Activated naive CD4-positive, alpha-beta T cell treated with anti-CD3 and anti-CD28 coated beads for 36 hours (primary cell): ENCODE data around the gene CLDN9. TPM values are rescaled to one million over a fixed set of nuclear protein-coding genes. Genes with fewer than 3 reads are reported as not detected.

ENCODE experiments used
- CTCF ChIA-PET: fragments of 350-600 bp; sonication (Branson Sonifier 250); formaldehyde crosslinking; loops from one replicate; lab custom pipeline; 2021; ENCODE audit warnings: antibody characterized with exemption; lab: Charles Lee
- DNase-seq: peaks from one replicate; pipeline ENCODE4 v3.0.0-alpha.2; 2020
- H3K27ac Mint-ChIP-seq: one replicate; pipeline ENCODE4 v1.8.0; 2021; ENCODE audit warnings: mild to moderate bottlenecking, mixed read lengths
- H3K27me3 Mint-ChIP-seq: one replicate; pipeline ENCODE4 v1.8.0; 2021; ENCODE audit warnings: low read depth, mixed read lengths
- H3K36me3 Mint-ChIP-seq: one replicate; pipeline ENCODE4 v1.8.0; 2021; ENCODE audit warnings: low read depth, mixed read lengths
- H3K4me1 Mint-ChIP-seq: one replicate; pipeline ENCODE4 v1.8.0; 2021; ENCODE audit warnings: low read depth, mixed read lengths
- H3K4me3 Mint-ChIP-seq: one replicate; pipeline ENCODE4 v1.8.0; 2021; ENCODE audit warnings: mild to moderate bottlenecking, moderate library complexity, mixed read lengths
- H3K9me3 Mint-ChIP-seq: one replicate; pipeline ENCODE4 v1.8.0; 2021; ENCODE audit warnings: mixed read lengths
- intact Hi-C: fragments of 100-400 bp; cut with micrococcal nuclease; formaldehyde crosslinking; loops from one replicate; pipeline ENCODE4 v1.15.1; 2023
- total RNA-seq, 2 experiments: library from RNA; stranded (reverse); gene quantifications; one replicate each; pipeline ENCODE4 v1.2.3, GENCODE V29; 2021

Gene CLDN9
- total RNA-seq, 2 experiments from 2014 or later = not detected

- no peak for DNase-seq
- H3K4me3 Mint-ChIP-seq = no peak overlapping the region
- CTCF ChIA-PET = interaction anchor here (0.8 to 17.7 kb wide), 11 partner anchors 9 to 120 kb away, joined by 3 to 310 read pairs (median 14); partner anchors contain the start of genes BICDL2, CLDN6, CLDN9 and HCFC1R1
- no peaks in the 10 kb centered on the region for H3K9me3 Mint-ChIP-seq
- intact Hi-C loops = no loop called here
- H3K4me1 Mint-ChIP-seq = peaks cover 22% of the 10 kb centered on the region
- no peaks in the 10 kb centered on the region for H3K36me3 Mint-ChIP-seq
- H3K27me3 Mint-ChIP-seq = peaks cover 57% of the 10 kb centered on the region
- H3K27ac Mint-ChIP-seq = no peak overlapping the region
These were observed 19.9 kb downstream of the CLDN9 start for GRCh38 chr16:3032624-3033023.

DNA sequence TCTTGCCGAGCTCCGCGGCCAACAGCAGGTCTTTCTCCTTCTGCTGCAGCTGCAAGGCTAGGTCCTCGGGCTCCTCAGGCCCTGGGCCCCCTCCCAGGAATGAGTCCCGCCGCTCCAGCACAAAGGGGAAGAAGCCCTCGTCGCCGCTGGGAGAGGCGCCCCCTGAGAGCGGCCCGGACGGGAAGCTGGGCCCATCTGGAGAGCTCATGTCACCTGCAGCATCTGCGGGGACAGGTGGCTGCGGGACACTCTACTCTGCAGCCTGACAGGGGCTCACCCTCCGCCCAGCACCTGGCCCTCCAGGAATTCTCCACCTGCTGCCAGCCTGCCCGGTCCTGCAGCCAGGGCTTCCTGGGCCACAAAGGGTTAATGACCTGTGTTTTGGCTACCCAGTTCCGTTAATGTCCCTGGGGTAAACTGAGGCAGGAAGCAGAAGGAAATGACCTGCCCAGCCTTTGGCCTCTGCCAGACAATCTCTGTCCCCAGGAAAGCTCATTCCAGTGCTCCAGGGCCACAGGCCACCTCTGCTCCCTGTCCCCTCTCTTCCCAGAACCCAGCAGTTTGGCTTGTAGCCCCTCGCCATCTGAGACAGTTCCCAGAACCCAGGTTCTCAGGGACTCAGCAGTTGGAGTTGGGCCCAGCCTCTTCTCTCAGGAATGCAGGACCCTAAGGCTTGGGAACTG lies 22.7 kb downstream of the CLDN9 start:
- DNase-seq = no peak
- Mint-ChIP-seq H3K9me3 (no peaks in the 10 kb centered on the region), H3K27ac (no peak overlapping the region), H3K36me3 (no peaks in the 10 kb centered on the region), H3K4me3 (no peak overlapping the region), H3K4me1 (peaks cover 9% of the 10 kb centered on the region), H3K27me3 (peaks cover 65% of the 10 kb centered on the region)
- CTCF ChIA-PET = interaction anchor here (0.5 to 17.7 kb wide), 7 partner anchors 12 to 92 kb away, joined by 3 to 310 read pairs (median 3); partner anchors contain the start of genes CLDN9 and HCFC1R1
- intact Hi-C loops = no loop called here

GRCh38 chr16:3035972-3036725 lies 23.4 kb downstream of the CLDN9 start:
- Mint-ChIP-seq H3K4me1 (peaks cover 9% of the 10 kb centered on the region), H3K36me3 (no peaks in the 10 kb centered on the region), H3K27ac (no peak overlapping the region), H3K27me3 (peaks cover 63% of the 10 kb centered on the region), H3K4me3 (no peak overlapping the region), H3K9me3 (no peaks in the 10 kb centered on the region)
- intact Hi-C loops = no loop called here
- no peak for DNase-seq
- CTCF ChIA-PET = interaction anchor here (0.5 to 10.1 kb wide), 5 partner anchors 6 to 91 kb away, joined by 3 to 98 read pairs (median 5); no protein-coding TSS in a partner anchor

DNA sequence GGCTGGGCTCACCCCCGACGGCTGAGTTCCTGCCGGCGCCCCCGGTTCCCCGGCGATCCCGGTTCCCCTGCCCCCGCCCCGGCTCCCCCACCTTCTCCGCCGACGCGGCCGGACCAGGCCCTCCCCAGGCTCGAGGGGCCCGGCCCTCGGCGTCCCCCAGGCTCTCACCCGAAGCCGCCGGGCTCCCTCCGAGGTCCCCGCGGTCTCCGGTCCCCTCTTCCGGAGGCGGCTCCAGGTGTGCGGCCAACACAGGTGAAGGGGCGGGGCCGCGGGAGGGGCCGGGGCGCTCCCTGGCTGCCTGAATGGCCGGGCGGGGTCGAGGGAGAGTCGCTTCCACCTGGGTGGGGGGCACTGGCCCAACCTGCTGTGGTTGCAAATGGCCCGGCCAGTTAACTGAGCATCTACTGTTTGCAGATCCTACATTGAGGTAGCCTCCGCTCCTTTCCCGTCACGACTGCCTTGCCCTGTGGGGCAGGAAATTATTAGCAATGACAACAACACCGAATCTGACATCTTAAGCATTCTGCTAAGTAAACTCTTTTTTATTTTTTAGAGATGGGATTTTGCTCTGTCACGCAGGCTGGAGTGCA lies 24.1 kb downstream of the CLDN9 start, which contains the start of gene BICDL2:
Gene BICDL2 (minus strand): TSS at position 219 of the 590 bp plus-strand sequence. CDS start 1,448 bp downstream, outside the sequence.
- Mint-ChIP-seq H3K9me3 (no peaks in the 10 kb centered on the region), H3K27me3 (peaks cover 61% of the 10 kb centered on the region), H3K36me3 (no peaks in the 10 kb centered on the region), H3K27ac (no peak within 1 kb of the TSS), H3K4me3 (no peak within 1 kb of the TSS), H3K4me1 (peaks cover 9% of the 10 kb centered on the region)
- CTCF ChIA-PET = interaction anchor here (0.6 to 10.1 kb wide), 5 partner anchors 7 to 91 kb away, joined by 3 to 98 read pairs (median 5); no protein-coding TSS in a partner anchor
- no peak for DNase-seq
- intact Hi-C loops = no loop called here

- peaks cover 59% of the 10 kb centered on the region for H3K27me3 Mint-ChIP-seq
- intact Hi-C loops = no loop called here
- H3K4me3 Mint-ChIP-seq = no peak overlapping the region
- no peak overlapping the region for H3K27ac Mint-ChIP-seq
- peaks cover 9% of the 10 kb centered on the region for H3K4me1 Mint-ChIP-seq
- no peaks in the 10 kb centered on the region for H3K9me3 Mint-ChIP-seq
- no peaks in the 10 kb centered on the region for H3K36me3 Mint-ChIP-seq
- CTCF ChIA-PET = interaction anchor here (0.5 to 10.1 kb wide), 3 partner anchors 9 to 148 kb away, joined by 3 to 98 read pairs (median 6); no protein-coding TSS in a partner anchor
- DNase-seq = no peak
These were observed 25.5 kb downstream of the CLDN9 start for GRCh38 chr16:3038256-3038655.

- H3K4me1 Mint-ChIP-seq = peaks cover 9% of the 10 kb centered on the region
- intact Hi-C loops = no loop called here
- no peak overlapping the region for H3K27ac Mint-ChIP-seq
- DNase-seq = no peak
- no peaks in the 10 kb centered on the region for H3K36me3 Mint-ChIP-seq
- H3K27me3 Mint-ChIP-seq = peaks cover 61% of the 10 kb centered on the region
- no peaks in the 10 kb centered on the region for H3K9me3 Mint-ChIP-seq
- CTCF ChIA-PET = interaction anchor here (0.5 to 10.1 kb wide), 5 partner anchors 9 to 149 kb away, joined by 3 to 98 read pairs (median 3); no protein-coding TSS in a partner anchor
- no peak overlapping the region for H3K4me3 Mint-ChIP-seq
These were observed 26.2 kb downstream of the CLDN9 start for GRCh38 chr16:3038896-3039295.

DNA sequence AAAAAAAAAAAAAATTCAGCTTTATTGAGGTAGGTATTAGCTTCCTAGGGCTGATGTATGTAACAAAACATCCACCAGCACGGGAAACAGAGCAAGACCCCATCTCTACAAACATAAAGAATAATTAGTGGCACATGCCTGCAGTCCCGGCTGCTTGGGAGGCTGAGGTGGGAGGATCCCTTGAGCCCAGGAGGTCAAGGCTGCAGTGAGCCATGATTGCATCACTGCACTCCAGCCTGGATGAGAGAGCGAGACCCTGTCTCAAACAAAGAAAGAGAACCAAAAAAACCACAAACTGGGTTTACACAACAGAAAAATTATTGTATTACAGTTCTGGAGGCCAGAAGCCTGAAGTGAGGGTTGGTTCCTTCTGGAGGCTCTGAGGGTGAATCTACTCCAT lies 29.7 kb downstream of the CLDN9 start:
- H3K4me1 Mint-ChIP-seq = peaks cover 13% of the 10 kb centered on the region
- H3K27ac Mint-ChIP-seq = no peak overlapping the region
- no peak overlapping the region for H3K4me3 Mint-ChIP-seq
- DNase-seq = no peak
- H3K9me3 Mint-ChIP-seq = no peaks in the 10 kb centered on the region
- intact Hi-C loops = no loop called here
- H3K36me3 Mint-ChIP-seq = peaks cover 1% of the 10 kb centered on the region
- CTCF ChIA-PET = interaction anchor here (1.0 to 10.1 kb wide), 2 partner anchors 13 to 39 kb away, joined by 3 to 98 read pairs; no protein-coding TSS in a partner anchor
- H3K27me3 Mint-ChIP-seq = peaks cover 60% of the 10 kb centered on the region

DNA sequence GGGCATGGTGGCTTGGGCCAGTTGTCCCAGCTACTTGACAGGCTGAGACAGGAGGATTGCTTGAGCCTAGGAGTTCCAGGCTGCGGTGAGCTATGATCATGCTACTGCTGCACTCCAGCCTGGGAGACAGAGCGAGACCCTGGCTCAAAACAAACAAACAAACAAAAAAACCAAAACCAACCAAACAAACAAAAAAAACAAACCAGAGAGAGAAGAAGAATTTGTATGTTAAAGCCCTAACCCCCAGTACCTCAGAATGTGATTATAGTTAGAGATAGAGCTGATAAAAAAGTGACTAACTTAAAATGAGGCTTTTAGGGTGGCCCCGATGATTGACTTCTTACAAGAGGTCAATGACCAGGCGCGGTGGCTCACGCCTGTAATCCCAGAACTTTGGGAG lies 32.0 kb downstream of the CLDN9 start:
- H3K4me3 Mint-ChIP-seq = peak overlapping the region; percentile 38
- peaks cover 41% of the 10 kb centered on the region for H3K27me3 Mint-ChIP-seq
- H3K4me1 Mint-ChIP-seq = peaks cover 15% of the 10 kb centered on the region
- peaks cover 1% of the 10 kb centered on the region for H3K36me3 Mint-ChIP-seq
- H3K9me3 Mint-ChIP-seq = no peaks in the 10 kb centered on the region
- intact Hi-C loops = no loop called here
- DNase-seq = no peak
- CTCF ChIA-PET = interaction anchor here (0.5 to 10.1 kb wide), 8 partner anchors 10 to 347 kb away, joined by 3 to 98 read pairs (median 4); no protein-coding TSS in a partner anchor
- no peak overlapping the region for H3K27ac Mint-ChIP-seq

DNA sequence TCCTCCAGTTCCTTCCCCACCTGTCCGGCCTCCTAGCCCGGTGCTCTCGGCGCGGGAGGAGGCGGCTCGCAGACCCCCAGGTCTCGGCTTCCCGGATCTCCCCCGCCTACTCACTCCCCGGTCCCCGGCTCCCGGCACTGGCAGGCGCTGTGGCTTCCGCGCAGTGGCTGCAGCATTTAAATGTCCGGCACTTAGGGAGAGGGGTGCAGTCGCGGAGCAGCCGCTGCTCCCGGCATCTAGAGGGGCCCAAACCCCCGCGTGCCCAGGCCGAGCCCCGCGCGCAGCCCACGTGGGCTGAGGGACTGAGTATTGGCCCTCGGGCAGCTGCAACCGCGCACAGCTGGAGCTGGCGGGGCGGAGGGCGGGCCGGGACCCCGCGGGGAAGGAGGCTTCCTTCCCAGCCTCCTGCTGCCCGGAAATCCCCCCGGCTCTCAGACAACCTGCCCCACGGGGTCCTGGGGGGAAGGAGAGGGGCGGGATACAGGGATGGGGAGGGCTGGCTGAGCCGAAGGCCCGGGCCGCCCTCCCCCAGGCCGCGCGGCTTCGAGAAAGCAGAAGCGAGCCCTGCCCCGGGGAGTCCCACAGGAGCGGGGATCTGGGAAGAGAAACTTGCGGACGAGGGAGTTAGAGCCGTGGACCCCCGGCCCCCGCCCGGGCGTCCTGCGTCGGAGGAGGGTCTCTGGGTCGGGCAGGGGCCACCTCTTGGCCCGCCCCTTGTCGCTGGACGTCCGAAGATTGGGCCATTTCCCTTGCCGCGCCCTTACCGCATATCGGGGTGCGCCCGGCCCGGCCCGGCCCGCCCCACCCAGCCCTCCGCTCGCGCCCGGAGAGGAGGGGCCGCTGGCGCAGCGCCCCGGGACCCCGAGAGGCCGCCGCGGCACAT lies 33.3 kb downstream of the CLDN9 start, which contains the start of gene MMP25:
Gene MMP25 (plus strand): TSS at position 804 of the 883 bp plus-strand sequence. CDS start 357 bp downstream, outside the sequence.
- CTCF ChIA-PET = interaction anchor here (2.0 to 10.1 kb wide), 2 partner anchors 12 to 16 kb away, joined by 6 to 98 read pairs; no protein-coding TSS in a partner anchor
- Mint-ChIP-seq H3K4me1 (peaks cover 19% of the 10 kb centered on the region), H3K36me3 (peaks cover 1% of the 10 kb centered on the region), H3K9me3 (no peaks in the 10 kb centered on the region), H3K27me3 (peaks cover 35% of the 10 kb centered on the region), H3K27ac (no peak within 1 kb of the TSS), H3K4me3 (peak within 1 kb of the TSS; percentile 66)
- intact Hi-C loops = no loop called here
- DNase-seq = no peak

GRCh38 chr16:3046641-3047386 lies 34.1 kb downstream of the CLDN9 start:
- H3K36me3 Mint-ChIP-seq = peaks cover 1% of the 10 kb centered on the region
- H3K4me3 Mint-ChIP-seq = peak overlapping the region; percentile 27
- intact Hi-C loops = no loop called here
- peaks cover 35% of the 10 kb centered on the region for H3K27me3 Mint-ChIP-seq
- peaks cover 25% of the 10 kb centered on the region for H3K4me1 Mint-ChIP-seq
- CTCF ChIA-PET = interaction anchor here (0.9 to 3.2 kb wide), 4 partner anchors 12 to 82 kb away, joined by 3 to 24 read pairs (median 14); no protein-coding TSS in a partner anchor
- DNase-seq = no peak
- H3K9me3 Mint-ChIP-seq = no peaks in the 10 kb centered on the region
- no peak overlapping the region for H3K27ac Mint-ChIP-seq
